ENCODE measurements around the gene PPP4R2.

PPP4R2 gene

DNA sequence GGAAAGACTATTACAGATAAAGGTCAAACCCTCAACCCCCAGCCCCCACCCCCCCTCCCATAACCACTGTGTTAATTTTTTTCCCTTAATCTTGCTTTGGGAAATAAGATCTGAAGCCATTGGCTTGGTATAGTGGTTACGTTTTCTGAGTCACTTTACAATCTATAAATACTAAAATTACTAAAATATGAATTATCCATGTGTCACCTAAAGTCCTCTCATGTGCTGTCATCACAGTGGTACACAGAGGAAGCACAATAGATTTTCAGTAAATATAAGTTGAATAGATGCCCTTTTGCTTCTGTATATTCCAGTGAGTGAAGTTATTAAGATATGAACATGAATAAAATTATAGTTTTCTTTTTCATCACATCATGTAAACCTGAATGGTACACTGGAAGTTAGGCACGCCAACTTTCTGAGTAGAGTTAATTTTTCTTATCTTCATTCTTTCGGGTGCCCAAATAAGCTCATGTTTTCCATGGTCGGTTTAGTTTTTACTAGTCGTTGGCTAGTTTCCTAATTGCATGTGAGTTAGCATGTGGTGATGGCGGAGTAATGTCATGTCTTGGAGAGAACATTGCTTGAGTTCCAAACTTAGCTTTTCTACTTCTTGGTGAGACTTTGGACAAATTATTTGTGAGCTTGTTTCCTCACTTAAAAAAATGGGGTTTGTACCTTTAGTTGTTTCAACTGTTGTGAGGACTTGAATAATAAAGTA, 11.5 kb downstream of the PPP4R2 start:
- no peak for TF ChIP-seq EZH2 (IDR thresholded peaks at IDR 0.05; ENCODE audit: borderline replicate concordance, low read length)
- TF ChIP-seq, protein P1, sequence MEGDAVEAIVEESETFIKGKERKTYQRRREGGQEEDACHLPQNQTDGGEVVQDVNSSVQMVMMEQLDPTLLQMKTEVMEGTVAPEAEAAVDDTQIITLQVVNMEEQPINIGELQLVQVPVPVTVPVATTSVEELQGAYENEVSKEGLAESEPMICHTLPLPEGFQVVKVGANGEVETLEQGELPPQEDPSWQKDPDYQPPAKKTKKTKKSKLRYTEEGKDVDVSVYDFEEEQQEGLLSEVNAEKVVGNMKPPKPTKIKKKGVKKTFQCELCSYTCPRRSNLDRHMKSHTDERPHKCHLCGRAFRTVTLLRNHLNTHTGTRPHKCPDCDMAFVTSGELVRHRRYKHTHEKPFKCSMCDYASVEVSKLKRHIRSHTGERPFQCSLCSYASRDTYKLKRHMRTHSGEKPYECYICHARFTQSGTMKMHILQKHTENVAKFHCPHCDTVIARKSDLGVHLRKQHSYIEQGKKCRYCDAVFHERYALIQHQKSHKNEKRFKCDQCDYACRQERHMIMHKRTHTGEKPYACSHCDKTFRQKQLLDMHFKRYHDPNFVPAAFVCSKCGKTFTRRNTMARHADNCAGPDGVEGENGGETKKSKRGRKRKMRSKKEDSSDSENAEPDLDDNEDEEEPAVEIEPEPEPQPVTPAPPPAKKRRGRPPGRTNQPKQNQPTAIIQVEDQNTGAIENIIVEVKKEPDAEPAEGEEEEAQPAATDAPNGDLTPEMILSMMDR (IDR thresholded peaks at IDR 0.05; ENCODE audit: low read length) = no peak
- Histone ChIP-seq H4K20me1 (ENCODE audit: insufficient read depth, low read length) (peaks cover 9% of the 10 kb centered on the region; the same call in 1 of the 2 replicates), H3K4me1 (ENCODE audit: insufficient read depth, low read length, severe bottlenecking) (no peaks in the 10 kb centered on the region)

DNA sequence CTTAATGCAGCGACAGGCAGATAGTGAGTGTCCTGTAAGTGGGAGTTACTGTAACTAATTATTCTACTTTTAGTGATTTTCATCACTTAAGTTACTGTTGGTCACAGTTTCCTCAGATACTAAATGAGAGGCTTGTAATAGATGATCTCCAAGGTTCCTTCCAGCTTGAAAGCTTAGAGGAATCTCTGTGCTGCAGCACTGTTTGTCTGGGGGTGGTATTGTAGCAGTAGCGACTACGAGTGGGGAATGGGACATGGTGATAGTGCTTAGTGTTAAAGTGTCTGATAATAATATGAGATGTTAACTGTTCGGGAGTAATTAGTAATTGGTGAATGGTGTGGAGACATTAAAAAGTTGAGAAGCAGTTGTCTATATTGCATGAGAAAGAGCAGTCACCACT, 12.4 kb downstream of the PPP4R2 start:
- Histone ChIP-seq H3K36me3 (ENCODE audit: insufficient read depth, low read length) (peaks cover 90% of the 10 kb centered on the region), H3K9me2 (ENCODE audit: low read depth, low read length) (no peaks in the 10 kb centered on the region), H3K4me1 (ENCODE audit: insufficient read depth, low read length, severe bottlenecking) (no peaks in the 10 kb centered on the region), H3K4me2 (ENCODE audit: low read length) (no peak overlapping the region), H4K20me1 (ENCODE audit: insufficient read depth, low read length) (peaks cover 9% of the 10 kb centered on the region; the same call in 1 of the 2 replicates), H3K27me3 (ENCODE audit: insufficient read depth, low read length) (no peaks in the 10 kb centered on the region), H3K79me2 (ENCODE audit: insufficient read depth, low read length) (peaks cover 98% of the 10 kb centered on the region), H3K27ac (ENCODE audit: low read depth, low read length, poor library complexity, severe bottlenecking) (no peak overlapping the region), H3K9me3 (ENCODE audit: low read length) (no peaks in the 10 kb centered on the region), H3K9ac (ENCODE audit: low read length) (no peak overlapping the region), H3F3A (ENCODE audit: insufficient read depth, low read length) (no peaks in the 10 kb centered on the region), H3K4me3 (ENCODE audit: low read depth, low read length, poor library complexity, severe bottlenecking) (no peak overlapping the region), H2AFZ (ENCODE audit: low read length) (no peak overlapping the region)
- TF ChIP-seq EZH2 (IDR thresholded peaks at IDR 0.05; ENCODE audit: borderline replicate concordance, low read length) = no peak
- TF ChIP-seq, protein P1 (IDR thresholded peaks at IDR 0.05; ENCODE audit: low read length) = no peak

More for the DNA sequence above, 11.5 kb downstream of the PPP4R2 start:
- no peak overlapping the region for H3K4me3 ChIP-seq (ENCODE audit: low read depth, low read length, poor library complexity, severe bottlenecking)
- H3K27ac ChIP-seq (ENCODE audit: low read depth, low read length, poor library complexity, severe bottlenecking) = no peak overlapping the region
- H3K4me2 ChIP-seq (ENCODE audit: low read length) = no peak overlapping the region
- H3F3A ChIP-seq (ENCODE audit: insufficient read depth, low read length) = no peaks in the 10 kb centered on the region
- peaks cover 97% of the 10 kb centered on the region for H3K79me2 ChIP-seq (ENCODE audit: insufficient read depth, low read length)
- H3K9me3 ChIP-seq (ENCODE audit: low read length) = no peaks in the 10 kb centered on the region
- no peaks in the 10 kb centered on the region for H3K27me3 ChIP-seq (ENCODE audit: insufficient read depth, low read length)
- H3K9ac ChIP-seq (ENCODE audit: low read length) = no peak overlapping the region
- no peaks in the 10 kb centered on the region for H3K9me2 ChIP-seq (ENCODE audit: low read depth, low read length)
- peaks cover 96% of the 10 kb centered on the region for H3K36me3 ChIP-seq (ENCODE audit: insufficient read depth, low read length)
- no peak overlapping the region for H2AFZ ChIP-seq (ENCODE audit: low read length)

DNA sequence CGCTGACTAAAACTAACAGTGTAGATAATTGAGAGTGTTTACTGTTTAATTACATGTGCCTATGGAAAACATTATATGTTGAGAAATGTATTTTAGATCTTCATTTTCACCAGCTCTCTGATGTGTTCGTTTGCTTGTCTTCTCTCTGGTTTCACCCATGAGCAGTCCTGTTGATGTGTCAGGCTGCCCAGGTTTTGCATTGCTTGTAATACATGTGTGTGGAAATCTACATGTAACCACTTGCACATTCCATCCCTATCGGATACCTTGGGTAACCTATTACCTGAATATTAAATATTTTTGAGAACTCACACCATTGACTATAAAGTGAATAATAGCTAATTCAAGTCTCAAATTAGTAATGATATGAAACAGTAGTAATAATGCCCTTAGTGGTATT, 13.1 kb downstream of the PPP4R2 start:
- no peak overlapping the region for H2AFZ ChIP-seq (ENCODE audit: low read length)
- no peak overlapping the region for H3K4me2 ChIP-seq (ENCODE audit: low read length)
- no peak overlapping the region for H3K9ac ChIP-seq (ENCODE audit: low read length)
- no peaks in the 10 kb centered on the region for H3K4me1 ChIP-seq (ENCODE audit: insufficient read depth, low read length, severe bottlenecking)
- H3K36me3 ChIP-seq (ENCODE audit: insufficient read depth, low read length) = peaks cover 87% of the 10 kb centered on the region
- H3K27ac ChIP-seq (ENCODE audit: low read depth, low read length, poor library complexity, severe bottlenecking) = no peak overlapping the region
- H3K27me3 ChIP-seq (ENCODE audit: insufficient read depth, low read length) = no peaks in the 10 kb centered on the region
- H3K4me3 ChIP-seq (ENCODE audit: low read depth, low read length, poor library complexity, severe bottlenecking) = no peak overlapping the region
- H3F3A ChIP-seq (ENCODE audit: insufficient read depth, low read length) = no peaks in the 10 kb centered on the region
- H3K9me2 ChIP-seq (ENCODE audit: low read depth, low read length) = no peaks in the 10 kb centered on the region
- H3K9me3 ChIP-seq (ENCODE audit: low read length) = no peaks in the 10 kb centered on the region
- TF ChIP-seq EZH2 (IDR thresholded peaks at IDR 0.05; ENCODE audit: borderline replicate concordance, low read length) = no peak
- TF ChIP-seq, protein P1 (IDR thresholded peaks at IDR 0.05; ENCODE audit: low read length) = no peak
- peaks cover 9% of the 10 kb centered on the region; the same call in 1 of the 2 replicates for H4K20me1 ChIP-seq (ENCODE audit: insufficient read depth, low read length)
- peaks cover 98% of the 10 kb centered on the region for H3K79me2 ChIP-seq (ENCODE audit: insufficient read depth, low read length)
